Dendritic cell treated with granulocyte-macrophage colony-stimulating factor and Interleukin-4, amounts not matched to agents 40 ng/mL and 50 ng/mL, for 4 days (primary cell): ENCODE measurements around the gene VSTM1.
"Not testable (repeated sequence)": the region's sequence is repeated elsewhere in the genome, so short reads cannot be mapped to it uniquely, and the experiment has no call there.

Experiments
- H3K27ac Mint-ChIP-seq: one replicate; pipeline ENCODE4 v1.8.0; 2022; ENCODE audit warnings: mild to moderate bottlenecking, mixed read lengths
- H3K27me3 Mint-ChIP-seq: one replicate; pipeline ENCODE4 v1.8.0; 2022; ENCODE audit warnings: mild to moderate bottlenecking, mixed read lengths
- H3K36me3 Mint-ChIP-seq: one replicate; pipeline ENCODE4 v1.8.0; 2022; ENCODE audit warnings: low read depth, mixed read lengths
- H3K4me1 Mint-ChIP-seq: one replicate; pipeline ENCODE4 v1.8.0; 2022; ENCODE audit warnings: low read depth, mixed read lengths
- H3K4me3 Mint-ChIP-seq: one replicate; pipeline ENCODE4 v1.8.0; 2022; ENCODE audit warnings: mild to moderate bottlenecking, moderate library complexity, mixed read lengths
- H3K9me3 Mint-ChIP-seq: one replicate; pipeline ENCODE4 v1.8.0; 2022; ENCODE audit warnings: mixed read lengths
- intact Hi-C: fragments of 100-400 bp; cut with micrococcal nuclease; formaldehyde crosslinking; loops from one replicate; pipeline ENCODE4 v1.15.0; 2022

Gene VSTM1

DNA sequence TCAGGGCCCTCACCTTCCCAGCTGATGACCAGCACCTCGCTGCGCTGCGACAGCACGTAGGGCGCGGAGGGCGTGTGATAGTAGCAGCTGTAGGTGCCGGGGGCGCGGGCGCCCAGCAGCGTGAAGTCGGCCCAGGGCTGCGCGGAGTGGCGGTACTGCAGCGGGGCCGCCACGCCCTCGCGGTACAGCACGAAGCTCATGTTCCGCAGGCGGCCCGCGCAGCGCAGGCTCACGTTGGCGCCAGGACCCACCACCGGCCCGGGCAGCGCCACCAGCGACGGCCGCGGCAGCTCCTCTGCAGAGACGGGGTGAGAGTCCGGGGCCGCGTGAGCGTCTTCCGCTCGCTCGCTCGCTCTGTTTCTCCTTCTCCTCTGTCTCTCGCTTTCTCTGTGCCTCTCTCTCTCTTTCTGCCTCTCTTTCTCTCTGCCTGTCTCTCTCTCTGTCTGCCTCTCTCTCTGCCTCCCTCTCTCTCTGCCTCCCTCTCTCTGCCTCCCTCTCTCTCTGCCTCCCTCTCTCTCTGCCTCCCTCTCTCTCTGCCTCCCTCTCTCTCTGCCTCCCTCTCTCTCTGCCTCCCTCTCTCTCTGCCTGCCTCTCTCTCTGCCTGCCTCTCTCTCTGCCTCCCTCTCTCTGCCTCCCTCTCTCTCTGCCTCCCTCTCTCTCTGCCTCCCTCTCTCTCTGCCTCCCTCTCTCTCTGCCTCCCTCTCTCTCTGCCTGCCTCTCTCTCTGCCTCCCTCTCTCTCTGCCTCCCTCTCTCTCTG is 32.3 kb upstream of the VSTM1 start:
- not testable (repeated sequence) for H3K9me3 Mint-ChIP-seq, H3K27me3 Mint-ChIP-seq
- Mint-ChIP-seq H3K36me3 (peaks cover 54% of the 10 kb centered on the region), H3K4me3 (peak overlapping the region; percentile 83), H3K4me1 (peaks cover 59% of the 10 kb centered on the region), H3K27ac (peak overlapping the region; percentile 76)
- intact Hi-C loops: loop anchor here (5.0 kb wide), 1 partner anchor 34 kb away; the partner anchor contains the start of gene VSTM1

DNA sequence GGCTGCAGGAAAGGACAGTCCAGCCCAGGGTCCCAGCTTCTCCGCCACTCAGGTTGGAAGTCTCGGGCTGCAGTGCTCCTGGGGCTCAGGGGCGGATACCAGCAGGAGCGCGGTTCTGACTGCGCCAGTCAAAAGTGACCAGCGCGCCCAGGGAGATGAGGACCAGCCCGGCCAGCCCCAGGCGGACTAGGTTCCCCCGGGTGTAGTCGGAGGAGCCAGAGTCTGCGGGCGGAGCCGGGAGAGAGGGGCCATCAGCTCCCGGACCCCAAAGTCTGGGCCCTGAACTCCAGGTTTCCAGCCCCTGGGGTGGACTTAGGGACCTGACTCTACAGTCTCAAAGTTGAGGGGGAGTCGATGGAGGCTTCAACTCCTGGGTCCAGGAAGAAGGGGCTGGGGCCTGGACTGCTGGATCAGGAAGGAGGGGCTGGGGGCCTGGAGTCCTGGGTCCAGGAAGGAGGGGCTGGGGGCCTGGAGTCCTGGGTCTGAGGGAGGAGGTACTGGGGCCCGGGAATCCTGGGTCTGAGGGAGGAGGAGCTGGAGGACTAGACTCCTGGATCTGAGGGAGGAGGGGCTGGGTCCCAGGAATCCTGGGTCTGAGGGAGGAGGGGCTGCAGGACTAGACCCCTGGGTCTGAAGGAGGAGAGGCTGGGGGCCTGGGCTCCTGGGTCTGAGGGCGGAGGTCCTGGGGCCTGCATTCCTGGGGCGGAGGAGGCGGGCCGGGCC is 31.6 kb upstream of the VSTM1 start:
- peaks cover 2% of the 10 kb centered on the region for H3K27me3 Mint-ChIP-seq
- no peak overlapping the region for H3K27ac Mint-ChIP-seq
- H3K4me3 Mint-ChIP-seq: peak overlapping the region; percentile 74
- intact Hi-C loops: loop anchor here (5.0 kb wide), 1 partner anchor 33 kb away; the partner anchor contains the start of gene VSTM1
- H3K36me3 Mint-ChIP-seq: peaks cover 48% of the 10 kb centered on the region
- H3K9me3 Mint-ChIP-seq: no peaks in the 10 kb centered on the region
- H3K4me1 Mint-ChIP-seq: peaks cover 52% of the 10 kb centered on the region

DNA sequence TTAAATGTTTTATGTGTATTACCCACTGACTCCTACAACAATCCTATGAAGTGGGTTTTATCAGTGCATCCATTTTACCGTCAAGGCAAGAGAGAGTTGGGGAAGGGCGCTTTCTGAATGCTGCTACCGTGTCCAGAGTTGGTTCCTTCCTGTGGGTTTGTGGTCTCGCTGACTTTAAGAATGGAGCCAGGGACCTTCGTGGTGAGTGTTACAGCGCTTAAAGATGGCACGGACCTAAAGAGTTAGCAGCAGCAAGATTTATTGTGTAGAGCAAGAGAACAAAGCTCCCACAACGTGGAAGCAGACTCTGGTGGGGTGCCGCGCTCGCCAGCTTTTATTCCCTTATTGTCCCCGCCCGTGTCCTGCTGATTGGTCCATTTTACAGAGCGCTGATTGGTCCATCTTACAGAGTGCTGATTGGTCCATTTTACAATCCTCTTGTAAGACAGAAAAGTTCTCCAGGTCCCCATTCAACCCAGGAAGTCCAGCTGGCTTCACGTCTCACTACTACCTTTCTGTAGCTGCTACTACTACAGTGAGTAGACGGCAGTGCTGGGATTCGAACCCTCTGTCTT is 30.8 kb upstream of the VSTM1 start:
- peaks cover 42% of the 10 kb centered on the region for H3K36me3 Mint-ChIP-seq
- H3K9me3 Mint-ChIP-seq: no peaks in the 10 kb centered on the region
- H3K27me3 Mint-ChIP-seq: peaks cover 2% of the 10 kb centered on the region
- peaks cover 44% of the 10 kb centered on the region for H3K4me1 Mint-ChIP-seq
- intact Hi-C loops: no loop called here
- no peak overlapping the region for H3K4me3 Mint-ChIP-seq
- no peak overlapping the region for H3K27ac Mint-ChIP-seq

DNA sequence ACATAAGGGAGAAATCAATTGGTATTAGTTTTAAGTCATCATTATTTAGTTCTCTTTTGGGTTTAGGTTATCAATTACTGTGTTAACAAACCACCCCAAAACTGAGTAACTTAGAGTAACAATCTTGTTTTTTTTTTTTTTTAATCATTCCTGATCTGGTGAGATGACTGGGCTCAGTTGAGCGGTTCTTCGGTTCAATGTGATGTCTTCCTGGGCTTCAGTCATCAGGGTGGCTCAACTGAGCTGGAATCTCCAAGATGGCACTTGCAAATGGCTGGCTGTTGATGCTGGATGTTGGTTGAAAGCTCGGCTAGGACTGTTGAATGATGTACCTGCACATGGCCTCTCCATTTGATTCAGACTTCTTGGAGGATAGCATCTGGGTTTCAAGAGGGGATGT is 20.7 kb upstream of the VSTM1 start:
- Mint-ChIP-seq H3K36me3 (no peaks in the 10 kb centered on the region), H3K27me3 (peaks cover 11% of the 10 kb centered on the region), H3K27ac (no peak overlapping the region), H3K4me3 (no peak overlapping the region), H3K4me1 (peaks cover 14% of the 10 kb centered on the region), H3K9me3 (peaks cover 16% of the 10 kb centered on the region)
- intact Hi-C loops: no loop called here

DNA sequence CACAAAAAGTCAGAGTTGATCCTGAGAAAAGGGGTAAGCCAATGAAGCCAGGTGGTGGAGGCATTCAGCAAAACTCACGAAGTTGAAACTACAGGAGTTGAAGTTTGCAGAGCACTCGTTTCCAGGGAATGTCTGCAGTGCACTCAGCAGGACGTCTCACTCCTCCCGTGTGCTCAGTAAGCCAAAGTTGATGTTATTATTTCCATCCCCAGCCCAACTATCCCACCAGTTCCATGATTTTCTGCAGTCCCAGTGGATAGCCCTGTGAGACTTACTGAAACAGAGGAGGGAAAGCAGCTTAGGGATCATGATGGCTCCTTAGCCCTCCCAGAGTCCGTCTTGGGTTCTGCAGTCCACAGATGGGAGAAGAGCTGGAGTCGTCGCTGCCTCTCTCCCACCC is 17.3 kb upstream of the VSTM1 start, which contains the start of gene TARM1:
TARM1 (minus strand) TSS at position 334 of the 400 bp plus-strand sequence; CDS start at position 309, 25 bp downstream.
- no peaks in the 10 kb centered on the region for H3K27me3 Mint-ChIP-seq
- no peak within 1 kb of the TSS for H3K4me3 Mint-ChIP-seq
- intact Hi-C loops: no loop called here
- peaks cover 16% of the 10 kb centered on the region for H3K9me3 Mint-ChIP-seq
- no peak within 1 kb of the TSS for H3K27ac Mint-ChIP-seq
- H3K4me1 Mint-ChIP-seq: peaks cover 26% of the 10 kb centered on the region
- no peaks in the 10 kb centered on the region for H3K36me3 Mint-ChIP-seq

DNA sequence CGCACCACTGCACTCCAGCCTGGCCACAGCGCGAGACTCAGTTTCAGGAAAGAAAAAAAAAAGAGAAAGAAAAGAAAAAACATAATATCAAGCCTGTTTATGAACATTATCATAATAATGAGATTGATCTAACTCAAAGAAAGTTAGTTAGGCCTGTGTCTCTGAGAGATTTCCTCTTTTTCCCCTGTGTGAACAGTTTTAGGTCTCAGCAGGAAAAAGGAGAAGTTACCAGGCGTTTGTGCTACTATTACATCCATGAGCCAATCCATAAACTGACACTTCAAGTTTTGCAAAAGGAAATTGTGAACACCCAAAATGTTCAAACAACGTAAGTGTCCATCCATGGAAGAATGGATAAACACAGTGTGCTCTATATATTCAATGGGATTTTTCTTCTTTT is 13.6 kb upstream of the VSTM1 start:
- peaks cover 8% of the 10 kb centered on the region for H3K9me3 Mint-ChIP-seq
- H3K4me1 Mint-ChIP-seq: peaks cover 31% of the 10 kb centered on the region
- H3K4me3 Mint-ChIP-seq: no peak overlapping the region
- no peaks in the 10 kb centered on the region for H3K36me3 Mint-ChIP-seq
- intact Hi-C loops: no loop called here
- H3K27me3 Mint-ChIP-seq: no peaks in the 10 kb centered on the region
- H3K27ac Mint-ChIP-seq: peak overlapping the region; percentile 79

DNA sequence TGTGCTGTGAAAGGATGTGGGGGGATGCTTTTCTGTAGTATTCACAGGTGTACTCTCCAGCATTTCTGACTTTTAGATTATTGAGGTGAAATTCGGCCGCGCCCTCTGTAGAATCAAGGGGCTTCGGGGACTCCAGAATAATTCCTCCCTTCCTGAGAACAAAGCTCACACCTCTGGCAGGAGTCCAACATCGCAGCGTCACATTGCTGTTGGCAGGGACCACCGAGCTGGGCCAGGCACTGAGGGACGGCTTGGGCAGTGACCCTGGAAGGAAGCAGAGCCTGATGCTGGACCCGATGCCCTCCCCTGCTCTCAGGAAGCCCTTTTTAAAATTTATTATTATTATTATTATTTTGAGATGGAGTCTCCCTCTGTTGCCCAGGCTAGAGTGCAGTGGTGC is 11.2 kb upstream of the VSTM1 start:
- no peak overlapping the region for H3K4me3 Mint-ChIP-seq
- no peaks in the 10 kb centered on the region for H3K36me3 Mint-ChIP-seq
- intact Hi-C loops: no loop called here
- H3K27me3 Mint-ChIP-seq: no peaks in the 10 kb centered on the region
- no peaks in the 10 kb centered on the region for H3K9me3 Mint-ChIP-seq
- peaks cover 21% of the 10 kb centered on the region for H3K4me1 Mint-ChIP-seq
- H3K27ac Mint-ChIP-seq: no peak overlapping the region

DNA sequence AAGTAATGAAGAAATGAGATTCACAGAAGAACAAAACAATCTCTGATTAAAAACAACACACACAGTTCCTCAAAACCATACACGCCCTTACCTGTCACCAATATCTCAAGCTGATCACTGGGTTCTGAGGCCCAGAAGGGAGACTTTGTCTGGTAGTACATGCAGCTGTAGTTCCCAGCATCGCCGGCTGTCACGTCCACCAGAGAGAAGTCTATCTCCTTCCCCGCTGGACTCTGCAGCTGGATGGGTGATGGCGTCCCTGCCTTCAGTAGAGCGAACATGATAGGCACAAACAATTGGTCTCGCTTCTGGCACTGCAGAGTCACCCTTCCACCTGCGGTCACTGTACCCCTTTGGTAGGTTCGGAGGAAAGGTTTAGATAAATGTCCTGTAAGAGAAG is 10.1 kb upstream of the VSTM1 start:
- H3K27me3 Mint-ChIP-seq: no peaks in the 10 kb centered on the region
- intact Hi-C loops: no loop called here
- peak overlapping the region; percentile 35 for H3K27ac Mint-ChIP-seq
- no peak overlapping the region for H3K4me3 Mint-ChIP-seq
- no peaks in the 10 kb centered on the region for H3K36me3 Mint-ChIP-seq
- peaks cover 10% of the 10 kb centered on the region for H3K9me3 Mint-ChIP-seq
- H3K4me1 Mint-ChIP-seq: peaks cover 23% of the 10 kb centered on the region

DNA sequence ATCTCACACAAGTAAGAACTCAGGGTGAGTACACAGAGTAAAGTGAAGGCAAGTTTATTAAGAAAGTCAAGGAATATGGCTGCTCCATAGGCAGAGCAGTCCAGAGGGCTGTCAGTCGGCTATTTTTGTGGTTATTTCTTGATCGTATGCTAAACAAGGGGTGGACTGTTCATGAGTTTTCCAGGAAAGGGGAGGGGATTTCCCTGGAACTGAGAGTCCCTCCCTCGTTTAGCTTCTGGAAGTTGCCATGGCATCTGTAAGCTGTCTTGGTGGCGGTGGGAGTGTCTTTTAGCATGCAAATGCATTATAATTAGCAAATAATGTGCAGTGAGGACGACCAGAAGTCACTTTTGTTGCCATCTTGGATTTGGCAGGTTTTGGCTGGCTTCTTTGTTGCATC is 5.8 kb upstream of the VSTM1 start:
- peaks cover 10% of the 10 kb centered on the region for H3K9me3 Mint-ChIP-seq
- H3K4me3 Mint-ChIP-seq: no peak overlapping the region
- H3K27ac Mint-ChIP-seq: peak overlapping the region; percentile 12
- H3K36me3 Mint-ChIP-seq: no peaks in the 10 kb centered on the region
- H3K27me3 Mint-ChIP-seq: peaks cover 3% of the 10 kb centered on the region
- H3K4me1 Mint-ChIP-seq: peaks cover 16% of the 10 kb centered on the region
- intact Hi-C loops: no loop called here

DNA sequence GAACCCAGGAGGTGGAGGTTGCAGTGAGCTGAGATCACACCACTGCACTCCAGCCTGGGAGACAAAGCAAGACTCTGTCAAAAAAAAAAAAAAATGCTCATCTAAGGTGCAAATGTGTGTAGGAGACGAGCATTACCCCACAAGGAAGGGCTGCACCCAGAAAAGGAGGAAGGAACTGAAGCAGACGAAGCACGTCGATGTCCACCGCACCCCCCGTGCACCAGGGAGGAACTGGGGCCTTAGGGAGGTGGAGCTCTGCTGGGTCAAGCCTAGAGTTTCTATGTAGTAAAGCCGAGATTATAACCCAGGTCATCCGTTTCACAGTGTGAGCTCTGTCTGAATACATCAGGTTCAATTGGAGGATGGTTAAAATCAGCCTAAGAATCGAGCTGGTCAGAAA is 1.1 kb downstream of the VSTM1 start:
- H3K27ac Mint-ChIP-seq: no peak overlapping the region
- H3K4me1 Mint-ChIP-seq: peaks cover 40% of the 10 kb centered on the region
- peaks cover 6% of the 10 kb centered on the region for H3K36me3 Mint-ChIP-seq
- no peaks in the 10 kb centered on the region for H3K9me3 Mint-ChIP-seq
- intact Hi-C loops: loop anchor here (5.0 kb wide), 1 partner anchor 35 kb away; no protein-coding TSS in a partner anchor
- no peaks in the 10 kb centered on the region for H3K27me3 Mint-ChIP-seq
- peak overlapping the region; percentile 4 for H3K4me3 Mint-ChIP-seq

DNA sequence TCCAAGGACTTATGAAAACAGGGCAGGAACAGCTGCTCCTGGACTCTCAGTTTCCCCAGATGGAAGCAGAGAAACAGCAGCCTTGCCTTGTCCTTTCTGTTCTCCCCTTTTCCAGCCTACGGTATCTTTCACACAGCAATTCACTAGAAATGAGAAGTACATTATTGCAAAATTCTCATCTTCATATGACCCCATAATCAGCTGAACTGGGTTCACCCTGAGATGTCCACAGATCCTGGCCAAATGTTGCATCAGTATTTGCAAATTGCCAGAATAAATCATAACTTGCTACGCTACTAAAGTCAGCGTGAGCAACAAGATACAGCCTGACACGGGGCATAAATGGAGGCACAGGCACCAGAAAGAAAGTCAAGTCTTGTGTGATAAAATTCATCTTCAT is 16.1 kb downstream of the VSTM1 start:
- Mint-ChIP-seq H3K4me1 (peaks cover 51% of the 10 kb centered on the region), H3K36me3 (no peaks in the 10 kb centered on the region), H3K4me3 (no peak overlapping the region), H3K27ac (peak overlapping the region; percentile 63), H3K27me3 (peaks cover 3% of the 10 kb centered on the region), H3K9me3 (no peaks in the 10 kb centered on the region)
- intact Hi-C loops: no loop called here

DNA sequence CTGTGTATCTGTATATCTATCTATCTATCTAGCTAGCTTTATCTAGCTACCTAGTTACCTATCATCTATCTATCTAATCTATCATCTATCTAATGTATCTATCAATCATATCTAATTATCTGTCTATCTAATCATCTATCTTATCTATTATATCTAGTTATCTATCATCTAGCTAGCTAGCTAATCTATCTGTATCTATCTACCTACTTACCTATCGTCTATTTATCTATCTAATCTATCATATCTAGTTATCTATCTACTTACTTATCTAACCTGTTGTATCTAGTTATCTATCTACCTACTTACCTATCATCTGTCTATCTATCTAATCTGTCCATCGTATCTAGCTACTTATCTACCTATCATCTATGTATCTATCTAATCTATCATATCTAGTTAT is 17.9 kb downstream of the VSTM1 start:
- Mint-ChIP-seq H3K27me3 (peaks cover 8% of the 10 kb centered on the region), H3K4me3 (no peak overlapping the region), H3K9me3 (no peaks in the 10 kb centered on the region), H3K27ac (no peak overlapping the region), H3K36me3 (peaks cover 5% of the 10 kb centered on the region), H3K4me1 (peaks cover 41% of the 10 kb centered on the region)
- intact Hi-C loops: no loop called here

DNA sequence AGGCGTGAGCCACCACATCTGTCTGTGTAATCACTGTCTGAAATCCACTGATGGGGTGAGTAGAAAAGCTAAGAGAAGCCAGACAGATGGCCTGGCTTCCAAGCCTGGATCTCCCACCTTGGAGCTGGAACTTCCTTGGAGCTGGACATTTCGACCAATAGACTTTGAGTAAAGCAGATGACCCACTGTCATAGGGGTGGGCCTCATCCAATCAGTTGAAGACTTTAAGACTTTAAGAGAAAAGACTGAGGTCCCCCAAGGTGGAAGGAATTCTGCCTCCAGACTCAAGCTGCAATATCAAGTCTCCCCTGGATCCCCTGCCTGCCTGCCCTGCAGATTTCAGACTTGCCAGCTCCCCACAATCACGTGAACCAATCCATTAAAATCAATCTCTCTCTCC is 20.7 kb downstream of the VSTM1 start:
- Mint-ChIP-seq H3K27me3 (peaks cover 8% of the 10 kb centered on the region), H3K9me3 (no peaks in the 10 kb centered on the region), H3K4me1 (peaks cover 16% of the 10 kb centered on the region), H3K36me3 (peaks cover 5% of the 10 kb centered on the region), H3K27ac (no peak overlapping the region), H3K4me3 (no peak overlapping the region)
- intact Hi-C loops: no loop called here

DNA sequence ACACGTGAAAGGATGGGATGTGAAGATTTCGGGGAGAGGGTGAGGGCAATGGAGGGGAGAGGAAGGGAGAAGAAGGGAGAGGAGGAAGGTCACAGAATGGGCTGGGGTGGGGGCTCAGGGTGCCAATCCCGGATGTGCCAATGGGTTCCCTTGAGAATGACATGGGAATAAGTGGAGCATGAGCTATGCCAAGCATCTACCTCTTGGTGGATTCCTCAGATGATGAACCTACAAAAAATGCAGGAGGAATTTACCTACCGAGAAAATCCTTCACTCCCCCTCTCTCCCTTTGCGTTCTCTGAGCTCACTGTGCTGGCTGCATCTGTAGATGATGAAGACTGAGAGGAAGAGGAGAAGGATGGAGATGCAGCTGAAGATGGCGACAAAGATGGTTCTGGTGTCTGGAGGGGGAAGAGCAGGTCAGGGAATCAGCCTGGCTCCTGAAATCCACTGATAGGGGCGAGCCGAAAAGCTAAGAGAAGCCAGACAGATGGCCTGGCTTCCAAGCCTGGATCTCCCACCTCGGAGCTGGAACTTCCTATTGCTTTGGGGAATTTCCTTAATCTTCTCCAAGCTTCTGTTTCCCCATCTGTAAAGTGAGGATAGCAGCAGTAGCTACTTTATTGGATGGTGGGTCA is 21.6 kb downstream of the VSTM1 start:
- Mint-ChIP-seq H3K9me3 (no peaks in the 10 kb centered on the region), H3K36me3 (peaks cover 5% of the 10 kb centered on the region), H3K27me3 (peaks cover 10% of the 10 kb centered on the region), H3K4me3 (no peak overlapping the region), H3K27ac (no peak overlapping the region), H3K4me1 (peaks cover 10% of the 10 kb centered on the region)
- intact Hi-C loops: no loop called here
